Measurements from ENCODE around the gene TK1.

The TK1 gene

GRCh38 chr17:78231991-78232858, 45.4 kb upstream of the TK1 start:
- no peaks in the 10 kb centered on the region for H3K4me1 Mint-ChIP-seq
- H3K36me3 Mint-ChIP-seq (ENCODE audit: low read depth): no peaks in the 10 kb centered on the region
- H3K27me3 Mint-ChIP-seq (ENCODE audit: low read depth, poor library complexity): peaks cover 72% of the 10 kb centered on the region
- H3K27ac Mint-ChIP-seq: no peak overlapping the region
- H3K4me3 Mint-ChIP-seq: peak overlapping the region; percentile 52
- TF ChIP-seq CTCF (IDR thresholded peaks at IDR 0.05): no peak
- H3K9me3 Mint-ChIP-seq: no peaks in the 10 kb centered on the region
- peak; percentile 72 for DNase-seq

- peaks cover 72% of the 10 kb centered on the region for H3K27me3 Mint-ChIP-seq (ENCODE audit: low read depth, poor library complexity)
- H3K36me3 Mint-ChIP-seq (ENCODE audit: low read depth): no peaks in the 10 kb centered on the region
- H3K4me3 Mint-ChIP-seq: peak within 1 kb of the TSS; percentile 52
- DNase-seq: no peak
- TF ChIP-seq CTCF (IDR thresholded peaks at IDR 0.05): no peak
- H3K27ac Mint-ChIP-seq: no peak within 1 kb of the TSS
- no peaks in the 10 kb centered on the region for H3K4me1 Mint-ChIP-seq
- no peaks in the 10 kb centered on the region for H3K9me3 Mint-ChIP-seq
Observed at GRCh38 chr17:78230996-78231935, 44.4 kb upstream of the TK1 start, which contains the start of gene TMEM235. Gene TMEM235, plus strand, starts transcription at chr17:78231631. Its CDS starts 393 bp downstream, at chr17:78232024.

- Mint-ChIP-seq H3K27me3 (ENCODE audit: low read depth, poor library complexity) (peaks cover 72% of the 10 kb centered on the region), H3K27ac (no peak overlapping the region), H3K4me1 (no peaks in the 10 kb centered on the region), H3K4me3 (no peak overlapping the region), H3K9me3 (no peaks in the 10 kb centered on the region), H3K36me3 (ENCODE audit: low read depth) (no peaks in the 10 kb centered on the region)
- DNase-seq: no peak
- no peak for TF ChIP-seq CTCF (IDR thresholded peaks at IDR 0.05)
Observed at GRCh38 chr17:78230252-78230962, 43.6 kb upstream of the TK1 start.

DNA sequence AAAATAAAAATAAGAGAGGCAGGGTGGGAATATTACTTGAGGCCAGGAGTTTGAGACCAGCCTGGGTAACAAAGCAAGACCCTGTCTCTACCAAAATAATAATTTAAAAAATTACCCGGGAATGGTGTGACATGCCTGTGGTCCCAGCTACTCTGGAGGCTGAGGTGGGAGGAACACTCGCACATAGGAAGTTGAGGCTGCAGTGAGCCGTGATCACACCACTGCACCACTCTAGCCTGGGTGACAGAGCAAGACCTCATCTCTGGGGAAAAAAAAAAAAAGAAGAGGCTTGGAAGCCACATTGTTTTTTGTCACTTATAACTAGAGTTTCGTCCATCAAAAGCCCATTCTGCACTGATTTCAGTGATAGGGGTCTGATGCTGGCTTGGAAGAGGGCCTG, 41.3 kb upstream of the TK1 start:
- Mint-ChIP-seq H3K4me3 (no peak overlapping the region), H3K27me3 (ENCODE audit: low read depth, poor library complexity) (peaks cover 57% of the 10 kb centered on the region), H3K4me1 (peaks cover 12% of the 10 kb centered on the region), H3K27ac (no peak overlapping the region), H3K9me3 (no peaks in the 10 kb centered on the region), H3K36me3 (ENCODE audit: low read depth) (peaks cover 12% of the 10 kb centered on the region)
- TF ChIP-seq CTCF (IDR thresholded peaks at IDR 0.05): no peak
- no peak for DNase-seq

- Mint-ChIP-seq H3K36me3 (ENCODE audit: low read depth) (peaks cover 18% of the 10 kb centered on the region), H3K27me3 (ENCODE audit: low read depth, poor library complexity) (peaks cover 51% of the 10 kb centered on the region), H3K4me1 (peaks cover 14% of the 10 kb centered on the region), H3K9me3 (no peaks in the 10 kb centered on the region), H3K4me3 (no peak overlapping the region), H3K27ac (no peak overlapping the region)
- TF ChIP-seq CTCF (IDR thresholded peaks at IDR 0.05): no peak
- no peak for DNase-seq
Observed at GRCh38 chr17:78227455-78227916, 40.6 kb upstream of the TK1 start.
